ENCODE results near the gene HSF2BP. TPM values are rescaled to one million over a fixed set of nuclear protein-coding genes. Genes with fewer than 3 reads are reported as not detected.
"Not testable (repeated sequence)": the region's sequence is repeated elsewhere in the genome, so short reads cannot be mapped to it uniquely, and the experiment has no call there.

Gene HSF2BP
- total RNA-seq, 1 donor from 2014 or later = 1.1 TPM

GRCh38 chr21:43693981-43694380 lies 34.7 kb upstream of the HSF2BP start:
- intact Hi-C loops (cut with micrococcal nuclease) = no loop called here
- Mint-ChIP-seq H3K36me3 (ENCODE audit: low read depth) (peaks cover 57% of the 10 kb centered on the region), H3K9me3 (no peaks in the 10 kb centered on the region), H3K27me3 (ENCODE audit: low read depth) (no peaks in the 10 kb centered on the region), H3K4me1 (ENCODE audit: low read depth) (peaks cover 2% of the 10 kb centered on the region), H3K27ac (no peak overlapping the region), H3K4me3 (ENCODE audit: low read depth) (no peak overlapping the region)
- no peak for DNase-seq (ENCODE audit: low spot score)

GRCh38 chr21:43692949-43693348 lies 33.7 kb upstream of the HSF2BP start:
- no peaks in the 10 kb centered on the region for H3K27me3 Mint-ChIP-seq (ENCODE audit: low read depth)
- no peak overlapping the region for H3K27ac Mint-ChIP-seq
- intact Hi-C loops (cut with micrococcal nuclease) = no loop called here
- H3K4me3 Mint-ChIP-seq (ENCODE audit: low read depth) = no peak overlapping the region
- H3K4me1 Mint-ChIP-seq (ENCODE audit: low read depth) = peaks cover 2% of the 10 kb centered on the region
- no peaks in the 10 kb centered on the region for H3K9me3 Mint-ChIP-seq
- no peak for DNase-seq (ENCODE audit: low spot score)
- H3K36me3 Mint-ChIP-seq (ENCODE audit: low read depth) = peaks cover 58% of the 10 kb centered on the region

- no peak overlapping the region for H3K27ac Mint-ChIP-seq
- peaks cover 60% of the 10 kb centered on the region for H3K36me3 Mint-ChIP-seq (ENCODE audit: low read depth)
Observed at GRCh38 chr21:43691801-43692200, 32.5 kb upstream of the HSF2BP start.

GRCh38 chr21:43691086-43691795 lies 32.0 kb upstream of the HSF2BP start:
- Mint-ChIP-seq H3K27ac (no peak overlapping the region), H3K9me3 (no peaks in the 10 kb centered on the region), H3K27me3 (ENCODE audit: low read depth) (no peaks in the 10 kb centered on the region), H3K4me3 (ENCODE audit: low read depth) (no peak overlapping the region), H3K36me3 (ENCODE audit: low read depth) (peaks cover 60% of the 10 kb centered on the region), H3K4me1 (ENCODE audit: low read depth) (no peaks in the 10 kb centered on the region)
- intact Hi-C loops (cut with micrococcal nuclease) = no loop called here
- no peak for DNase-seq (ENCODE audit: low spot score)

More at GRCh38 chr21:43691801-43692200, 32.5 kb upstream of the HSF2BP start:
- DNase-seq (ENCODE audit: low spot score) = no peak
- H3K4me3 Mint-ChIP-seq (ENCODE audit: low read depth) = no peak overlapping the region
- no peaks in the 10 kb centered on the region for H3K4me1 Mint-ChIP-seq (ENCODE audit: low read depth)
- no peaks in the 10 kb centered on the region for H3K27me3 Mint-ChIP-seq (ENCODE audit: low read depth)
- intact Hi-C loops (cut with micrococcal nuclease) = no loop called here
- H3K9me3 Mint-ChIP-seq = no peaks in the 10 kb centered on the region

GRCh38 chr21:43690346-43690745 lies 31.1 kb upstream of the HSF2BP start:
- Mint-ChIP-seq H3K9me3 (no peaks in the 10 kb centered on the region), H3K4me3 (ENCODE audit: low read depth) (no peak overlapping the region), H3K27ac (no peak overlapping the region), H3K36me3 (ENCODE audit: low read depth) (peaks cover 60% of the 10 kb centered on the region), H3K27me3 (ENCODE audit: low read depth) (no peaks in the 10 kb centered on the region), H3K4me1 (ENCODE audit: low read depth) (no peaks in the 10 kb centered on the region)
- DNase-seq (ENCODE audit: low spot score) = no peak
- intact Hi-C loops (cut with micrococcal nuclease) = no loop called here

GRCh38 chr21:43689556-43690337 lies 30.5 kb upstream of the HSF2BP start:
- no peak for DNase-seq (ENCODE audit: low spot score)
- Mint-ChIP-seq H3K36me3 (ENCODE audit: low read depth) (peaks cover 60% of the 10 kb centered on the region), H3K27me3 (ENCODE audit: low read depth) (no peaks in the 10 kb centered on the region), H3K27ac (no peak overlapping the region), H3K4me3 (ENCODE audit: low read depth) (no peak overlapping the region), H3K9me3 (no peaks in the 10 kb centered on the region), H3K4me1 (ENCODE audit: low read depth) (peaks cover 2% of the 10 kb centered on the region)
- intact Hi-C loops (cut with micrococcal nuclease) = no loop called here

GRCh38 chr21:43688906-43689305 lies 29.6 kb upstream of the HSF2BP start:
- H3K27me3 Mint-ChIP-seq (ENCODE audit: low read depth) = no peaks in the 10 kb centered on the region
- DNase-seq (ENCODE audit: low spot score) = no peak
- H3K27ac Mint-ChIP-seq = no peak overlapping the region
- intact Hi-C loops (cut with micrococcal nuclease) = no loop called here
- no peaks in the 10 kb centered on the region for H3K9me3 Mint-ChIP-seq
- peaks cover 62% of the 10 kb centered on the region for H3K36me3 Mint-ChIP-seq (ENCODE audit: low read depth)
- no peak overlapping the region for H3K4me3 Mint-ChIP-seq (ENCODE audit: low read depth)
- H3K4me1 Mint-ChIP-seq (ENCODE audit: low read depth) = peaks cover 7% of the 10 kb centered on the region

GRCh38 chr21:43687566-43688399 lies 28.5 kb upstream of the HSF2BP start:
- H3K4me3 Mint-ChIP-seq (ENCODE audit: low read depth) = no peak overlapping the region
- peaks cover 7% of the 10 kb centered on the region for H3K4me1 Mint-ChIP-seq (ENCODE audit: low read depth)
- H3K36me3 Mint-ChIP-seq (ENCODE audit: low read depth) = peaks cover 58% of the 10 kb centered on the region
- no peaks in the 10 kb centered on the region for H3K9me3 Mint-ChIP-seq
- DNase-seq (ENCODE audit: low spot score) = no peak
- H3K27me3 Mint-ChIP-seq (ENCODE audit: low read depth) = no peaks in the 10 kb centered on the region
- no peak overlapping the region for H3K27ac Mint-ChIP-seq
- intact Hi-C loops (cut with micrococcal nuclease) = no loop called here

- DNase-seq (ENCODE audit: low spot score) = no peak
- H3K27ac Mint-ChIP-seq = no peak overlapping the region
- H3K9me3 Mint-ChIP-seq = no peaks in the 10 kb centered on the region
- intact Hi-C loops (cut with micrococcal nuclease) = no loop called here
- H3K36me3 Mint-ChIP-seq (ENCODE audit: low read depth) = peaks cover 61% of the 10 kb centered on the region
- no peak overlapping the region for H3K4me3 Mint-ChIP-seq (ENCODE audit: low read depth)
- peaks cover 7% of the 10 kb centered on the region for H3K4me1 Mint-ChIP-seq (ENCODE audit: low read depth)
- no peaks in the 10 kb centered on the region for H3K27me3 Mint-ChIP-seq (ENCODE audit: low read depth)
Observed at GRCh38 chr21:43686811-43687565, 27.7 kb upstream of the HSF2BP start.

- Mint-ChIP-seq H3K9me3 (no peaks in the 10 kb centered on the region), H3K27me3 (ENCODE audit: low read depth) (no peaks in the 10 kb centered on the region)
Observed at GRCh38 chr21:43684424-43684823, 25.1 kb upstream of the HSF2BP start.

GRCh38 chr21:43681650-43682049 lies 22.4 kb upstream of the HSF2BP start:
- Mint-ChIP-seq H3K4me1 (ENCODE audit: low read depth) (peaks cover 7% of the 10 kb centered on the region), H3K4me3 (ENCODE audit: low read depth) (no peak overlapping the region), H3K36me3 (ENCODE audit: low read depth) (peaks cover 72% of the 10 kb centered on the region), H3K9me3 (no peaks in the 10 kb centered on the region), H3K27ac (no peak overlapping the region), H3K27me3 (ENCODE audit: low read depth) (no peaks in the 10 kb centered on the region)
- intact Hi-C loops (cut with micrococcal nuclease) = no loop called here
- no peak for DNase-seq (ENCODE audit: low spot score)

More at GRCh38 chr21:43684424-43684823, 25.1 kb upstream of the HSF2BP start:
- H3K4me1 Mint-ChIP-seq (ENCODE audit: low read depth) = peaks cover 7% of the 10 kb centered on the region
- intact Hi-C loops (cut with micrococcal nuclease) = no loop called here
- peak overlapping the region; percentile 35 for H3K27ac Mint-ChIP-seq
- DNase-seq (ENCODE audit: low spot score) = no peak
- no peak overlapping the region for H3K4me3 Mint-ChIP-seq (ENCODE audit: low read depth)
- H3K36me3 Mint-ChIP-seq (ENCODE audit: low read depth) = peaks cover 64% of the 10 kb centered on the region

- intact Hi-C loops (cut with micrococcal nuclease); H3K27me3 Mint-ChIP-seq (ENCODE audit: low read depth); H3K9me3 Mint-ChIP-seq; H3K27ac Mint-ChIP-seq; H3K4me1 Mint-ChIP-seq (ENCODE audit: low read depth); H3K4me3 Mint-ChIP-seq (ENCODE audit: low read depth); DNase-seq (ENCODE audit: low spot score): not testable (repeated sequence)
- H3K36me3 Mint-ChIP-seq (ENCODE audit: low read depth) = peaks cover 69% of the 10 kb centered on the region
Observed at GRCh38 chr21:43680421-43680820, 21.1 kb upstream of the HSF2BP start.

All from activated T-helper 2 cell treated with anti-CD3 and anti-CD28 coated beads, Interferon-gamma antibody, Interleukin-2, Interleukin-4, amounts not matched to agents 10 μg/mL and 5 μg/mL and 100 μg/mL, durations not matched to agents 14 hours and 24 hours and 36 hours (primary cell).